GM12801 (cell line): ENCODE data around the gene HBEGF.

Experiments used
- TF ChIP-seq, protein P1 (sequence below): IDR thresholded peaks from one replicate; pipeline ENCODE4 v1.5.1; 2011; ENCODE audit warnings: control low read depth; ENCODE audit not compliant: insufficient read length; ENCODE audit errors: extremely low read depth

Gene HBEGF

GRCh38 chr5:140360101-140360500, 13.7 kb upstream of the HBEGF start, which contains the start of gene SLC4A9:
Gene SLC4A9, plus strand, starts transcription at chr5:140360194. Its CDS starts 43 bp downstream, at chr5:140360237.
- TF ChIP-seq, protein P1, sequence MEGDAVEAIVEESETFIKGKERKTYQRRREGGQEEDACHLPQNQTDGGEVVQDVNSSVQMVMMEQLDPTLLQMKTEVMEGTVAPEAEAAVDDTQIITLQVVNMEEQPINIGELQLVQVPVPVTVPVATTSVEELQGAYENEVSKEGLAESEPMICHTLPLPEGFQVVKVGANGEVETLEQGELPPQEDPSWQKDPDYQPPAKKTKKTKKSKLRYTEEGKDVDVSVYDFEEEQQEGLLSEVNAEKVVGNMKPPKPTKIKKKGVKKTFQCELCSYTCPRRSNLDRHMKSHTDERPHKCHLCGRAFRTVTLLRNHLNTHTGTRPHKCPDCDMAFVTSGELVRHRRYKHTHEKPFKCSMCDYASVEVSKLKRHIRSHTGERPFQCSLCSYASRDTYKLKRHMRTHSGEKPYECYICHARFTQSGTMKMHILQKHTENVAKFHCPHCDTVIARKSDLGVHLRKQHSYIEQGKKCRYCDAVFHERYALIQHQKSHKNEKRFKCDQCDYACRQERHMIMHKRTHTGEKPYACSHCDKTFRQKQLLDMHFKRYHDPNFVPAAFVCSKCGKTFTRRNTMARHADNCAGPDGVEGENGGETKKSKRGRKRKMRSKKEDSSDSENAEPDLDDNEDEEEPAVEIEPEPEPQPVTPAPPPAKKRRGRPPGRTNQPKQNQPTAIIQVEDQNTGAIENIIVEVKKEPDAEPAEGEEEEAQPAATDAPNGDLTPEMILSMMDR: no peak

DNA sequence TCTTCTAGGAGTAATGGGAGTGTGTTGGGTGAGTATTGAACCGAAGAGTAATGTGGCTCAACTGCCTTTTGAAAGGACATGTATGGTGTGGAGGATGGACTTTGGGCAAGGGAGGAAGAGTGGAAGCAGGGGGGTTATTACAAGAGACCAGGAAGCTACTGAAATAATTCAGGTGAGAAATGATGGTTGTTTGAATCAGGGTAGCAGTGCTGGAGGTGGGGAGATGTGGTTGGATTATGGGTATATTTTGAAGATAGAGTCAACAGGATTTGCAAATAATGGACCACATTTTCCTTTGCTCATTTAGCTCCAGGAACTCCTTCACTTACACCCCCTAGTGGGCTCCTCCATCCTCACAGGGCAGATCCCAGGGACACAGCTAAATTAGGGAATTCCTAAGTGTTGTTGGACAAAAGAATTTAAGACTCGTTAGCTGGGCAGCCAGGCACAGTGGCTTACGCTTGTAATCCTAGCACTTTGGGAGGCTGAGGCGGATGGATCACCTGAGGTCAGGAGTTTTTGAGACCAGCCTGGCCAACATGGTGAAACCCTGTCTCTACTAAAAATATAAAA, 12.4 kb upstream of the HBEGF start:
- TF ChIP-seq, protein P1: no peak

- TF ChIP-seq, protein P1: no peak
Observed at GRCh38 chr5:140357726-140358093, 11.3 kb upstream of the HBEGF start.

GRCh38 chr5:140356853-140357725, 10.7 kb upstream of the HBEGF start:
- TF ChIP-seq, protein P1: no peak

DNA sequence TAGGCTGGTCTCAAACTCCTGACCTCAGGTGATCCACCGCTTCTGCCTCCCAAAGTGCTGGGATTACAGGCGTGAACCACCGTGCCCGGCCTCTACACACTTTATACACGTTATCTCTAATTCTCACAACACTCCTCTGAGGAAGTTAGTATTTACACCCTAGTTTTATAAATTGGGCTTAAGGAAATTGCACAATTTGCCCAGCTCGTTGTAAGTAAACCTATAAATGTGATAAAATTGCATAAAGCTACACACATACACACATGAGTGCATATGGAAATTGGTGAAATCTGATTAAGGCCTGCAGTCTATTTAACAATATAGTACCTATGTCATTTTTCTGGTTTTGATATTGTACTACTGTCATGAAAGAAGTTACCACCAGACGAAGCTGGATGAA, 9.1 kb upstream of the HBEGF start:
- TF ChIP-seq, protein P1: no peak

DNA sequence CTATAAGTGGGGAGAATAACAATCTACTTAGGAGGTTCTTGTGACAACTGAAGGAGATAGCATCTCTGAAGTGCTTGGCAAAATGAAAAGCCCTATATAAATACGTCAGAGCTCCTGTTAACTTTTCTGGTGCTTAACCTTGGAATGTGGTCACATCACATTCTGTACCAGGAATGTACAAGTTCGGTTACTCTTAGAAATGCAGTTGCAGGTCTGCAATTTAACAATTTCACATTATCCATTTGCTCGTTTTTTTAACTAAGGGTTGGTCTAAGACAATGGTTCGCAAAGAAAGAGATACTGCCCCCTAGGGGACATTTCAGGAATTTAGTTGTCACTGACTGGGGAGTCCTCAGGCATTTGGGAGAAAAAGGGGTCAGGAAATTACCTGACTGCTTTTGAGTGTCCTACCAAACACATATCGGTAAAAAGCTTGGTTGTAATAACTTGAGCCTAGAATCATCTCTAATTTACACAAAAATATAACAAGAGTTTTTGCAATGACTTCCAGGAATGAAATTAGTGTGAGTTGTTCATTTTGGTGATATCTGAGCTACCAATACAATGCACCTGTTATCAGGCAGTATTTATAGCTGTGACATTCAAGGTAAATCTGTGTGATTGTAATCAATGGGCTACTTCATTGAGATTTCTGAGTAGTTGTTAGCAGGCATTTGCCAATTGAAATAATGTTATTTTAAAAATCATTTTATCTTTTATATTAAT, 5.4 kb upstream of the HBEGF start:
- TF ChIP-seq, protein P1: no peak

- TF ChIP-seq, protein P1: no peak
Observed at GRCh38 chr5:140349244-140349643, 2.8 kb upstream of the HBEGF start.
